Activated CD8-positive, alpha-beta memory T cell treated with anti-CD3 and anti-CD28 coated beads, Interleukin-2, amount 50 U/mL, for 1 hour (primary cell): ENCODE measurements around the gene RAD17.
"Not testable (repeated sequence)": the region's sequence is repeated elsewhere in the genome, so short reads cannot be mapped to it uniquely, and the experiment has no call there.

ENCODE experiments used
- DNase-seq: peaks from one replicate; pipeline ENCODE4 v3.0.0-alpha.2; 2020; ENCODE audit errors: extremely low read depth

RAD17 gene

DNA sequence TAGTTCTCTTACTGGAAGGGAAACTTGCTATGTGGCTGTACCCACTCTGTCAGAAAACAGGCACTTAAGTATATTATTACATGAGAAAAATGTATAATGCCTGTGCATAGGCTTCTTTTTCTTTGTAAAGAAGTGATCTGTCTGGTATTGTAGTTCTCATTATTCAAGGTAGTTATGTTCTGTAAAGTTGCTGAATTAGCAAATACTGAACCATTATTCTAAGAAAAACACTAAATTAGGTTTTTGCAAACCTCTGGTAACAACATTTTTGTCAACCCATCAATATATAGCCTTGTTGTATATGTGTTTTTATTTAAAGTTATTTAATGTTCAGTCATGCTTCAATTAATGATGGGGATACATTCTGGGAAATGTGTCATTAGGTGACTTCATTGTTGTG lies 8.8 kb downstream of the RAD17 start:
- DNase-seq, result no peak

DNA sequence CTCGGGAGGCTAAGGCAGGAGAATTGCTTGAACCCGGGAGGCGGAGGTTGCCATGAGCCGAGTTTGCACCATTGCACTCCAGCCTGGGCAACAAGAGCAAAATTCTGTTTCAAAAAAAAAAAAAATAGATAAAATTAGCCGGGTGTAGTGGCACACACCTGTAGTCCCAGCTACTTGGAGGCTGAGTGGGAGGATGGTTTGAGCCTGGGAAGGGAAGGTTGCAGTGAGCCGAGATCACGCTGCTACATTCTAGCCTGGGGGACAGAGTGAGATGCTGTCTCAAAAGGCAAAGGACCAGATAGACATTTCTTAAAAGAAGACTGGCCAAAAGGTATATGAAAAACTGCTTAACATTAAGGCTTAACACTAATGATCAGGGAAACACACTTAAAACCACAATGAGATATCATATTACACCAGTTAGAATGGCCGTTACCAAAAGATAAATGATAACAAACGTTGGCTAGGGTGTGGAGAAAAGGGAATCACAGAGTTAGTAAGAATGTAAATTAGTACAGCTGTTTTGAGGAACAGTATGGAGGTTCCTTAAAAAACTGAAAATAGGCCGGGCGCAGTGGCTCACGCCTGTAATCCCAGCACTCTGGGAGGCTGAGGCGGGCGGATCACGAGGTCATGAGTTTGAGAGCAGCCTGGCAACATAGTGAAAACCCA lies 35.2 kb downstream of the RAD17 start:
- no peak for DNase-seq

DNA sequence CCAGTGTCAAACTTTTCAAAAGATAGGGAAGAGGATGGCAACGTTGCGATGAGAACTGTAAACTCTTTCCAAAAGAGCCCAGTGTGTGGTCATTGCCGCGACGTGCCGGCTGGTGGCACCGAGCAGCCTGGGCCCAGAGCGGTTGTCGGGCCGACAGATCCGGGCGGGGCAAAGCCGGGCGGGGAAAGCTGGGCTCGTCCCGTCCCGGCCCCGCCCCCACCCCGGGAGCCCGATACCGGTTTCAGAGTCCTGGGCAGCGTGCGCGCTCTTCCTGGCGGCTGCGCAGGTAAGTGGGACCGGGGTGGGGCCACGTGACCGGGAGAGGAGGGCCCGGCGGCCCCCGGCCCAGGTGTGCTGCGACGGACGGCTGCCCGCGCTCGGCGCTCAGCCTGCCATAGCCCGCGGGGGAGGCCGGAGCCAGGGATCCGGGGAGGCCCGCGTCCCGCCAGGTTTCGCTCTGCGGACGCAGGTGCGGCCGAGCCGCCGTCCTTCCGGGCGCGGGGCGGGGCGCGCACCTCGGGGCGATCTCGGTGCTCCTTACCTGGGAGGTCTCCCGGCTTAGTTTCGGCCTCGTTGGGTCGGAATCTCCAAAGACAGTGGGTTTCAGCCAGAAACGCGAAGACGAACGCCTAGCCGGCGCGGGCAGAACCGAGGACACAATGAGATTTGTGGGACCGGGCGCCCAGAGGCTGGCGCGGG lies 45.4 kb downstream of the RAD17 start, which contains the start of gene MARVELD2:
Gene MARVELD2 (plus strand): TSS at position 232 of the 699 bp plus-strand sequence. CDS start 4,270 bp downstream, outside the sequence.
- DNase-seq, result no peak

DNA sequence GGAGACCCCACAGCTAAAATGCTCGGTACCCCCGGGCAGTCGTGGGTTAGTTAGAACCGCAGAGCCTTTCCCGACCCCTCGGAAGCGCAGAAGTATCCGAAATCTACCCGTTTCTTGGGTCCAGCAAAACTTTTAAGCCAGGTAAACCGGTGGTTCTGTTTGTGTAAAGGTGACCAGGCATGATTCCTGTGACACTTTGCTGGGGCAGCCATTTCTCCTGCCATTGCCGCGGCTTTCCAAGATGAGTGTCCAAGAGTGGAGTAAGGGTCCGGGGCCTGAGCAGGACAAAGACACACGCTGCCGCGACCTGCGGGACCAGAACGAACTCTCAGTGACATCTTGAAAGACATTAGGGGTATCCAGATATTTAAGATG lies 46.0 kb downstream of the RAD17 start:
- no peak for DNase-seq

DNA sequence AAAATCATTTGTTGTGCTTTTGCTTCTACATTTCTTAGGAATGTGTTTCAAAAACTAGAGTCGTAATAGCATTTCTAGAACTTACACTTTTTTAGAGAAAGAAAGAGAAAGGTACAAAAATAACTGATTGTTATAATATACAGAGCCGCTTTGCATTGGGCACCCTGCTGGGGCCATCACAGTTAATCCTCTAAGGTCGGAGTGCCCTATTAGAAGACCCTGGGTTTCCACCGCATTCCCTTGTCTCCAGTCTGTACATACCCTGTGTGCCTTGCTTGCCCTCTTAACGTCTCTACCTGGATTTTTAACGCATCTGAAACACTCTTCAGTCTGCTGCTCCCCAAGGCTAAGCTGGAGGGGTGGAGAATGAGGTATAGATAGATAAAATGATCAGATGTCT lies 46.6 kb downstream of the RAD17 start:
- no peak for DNase-seq

DNA sequence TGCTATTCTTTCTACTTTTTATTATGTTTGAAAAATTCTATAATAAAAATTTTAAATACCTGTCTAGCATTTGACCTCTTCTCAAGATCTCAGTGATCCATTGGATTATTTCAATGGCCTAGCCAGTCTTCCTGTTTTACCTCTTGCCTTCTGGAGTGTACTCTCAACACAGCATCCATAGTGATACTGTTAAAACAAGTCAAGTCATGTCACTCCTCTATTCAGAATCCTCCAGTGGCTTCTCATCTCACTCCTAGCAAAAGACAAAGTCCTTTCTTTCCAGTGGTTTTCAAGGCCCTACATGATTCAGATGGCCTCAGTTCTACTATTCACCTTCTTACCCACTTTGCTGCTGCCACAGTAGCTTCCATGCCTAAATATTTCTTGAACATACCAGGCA lies 47.1 kb downstream of the RAD17 start:
- DNase-seq, result no peak

DNA sequence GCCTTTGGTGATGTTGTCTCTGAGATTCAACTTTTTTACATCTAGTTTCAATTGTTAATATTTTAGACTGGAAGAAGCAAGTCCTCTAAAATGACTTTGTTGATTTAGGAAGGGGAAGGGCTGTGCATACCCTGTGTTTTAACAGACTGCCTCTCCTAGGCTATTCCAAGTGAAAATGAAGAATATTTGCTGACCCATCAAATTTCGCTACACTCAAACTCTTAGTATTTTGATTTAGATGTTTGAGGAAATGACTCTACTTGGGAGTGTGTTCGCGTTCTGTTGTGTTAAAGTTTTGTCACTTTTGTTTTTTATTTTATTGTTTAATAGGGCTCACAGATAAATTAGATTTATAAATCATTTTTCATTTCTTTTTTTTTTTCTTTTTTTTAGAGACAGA lies 48.9 kb downstream of the RAD17 start:
- no peak for DNase-seq

DNA sequence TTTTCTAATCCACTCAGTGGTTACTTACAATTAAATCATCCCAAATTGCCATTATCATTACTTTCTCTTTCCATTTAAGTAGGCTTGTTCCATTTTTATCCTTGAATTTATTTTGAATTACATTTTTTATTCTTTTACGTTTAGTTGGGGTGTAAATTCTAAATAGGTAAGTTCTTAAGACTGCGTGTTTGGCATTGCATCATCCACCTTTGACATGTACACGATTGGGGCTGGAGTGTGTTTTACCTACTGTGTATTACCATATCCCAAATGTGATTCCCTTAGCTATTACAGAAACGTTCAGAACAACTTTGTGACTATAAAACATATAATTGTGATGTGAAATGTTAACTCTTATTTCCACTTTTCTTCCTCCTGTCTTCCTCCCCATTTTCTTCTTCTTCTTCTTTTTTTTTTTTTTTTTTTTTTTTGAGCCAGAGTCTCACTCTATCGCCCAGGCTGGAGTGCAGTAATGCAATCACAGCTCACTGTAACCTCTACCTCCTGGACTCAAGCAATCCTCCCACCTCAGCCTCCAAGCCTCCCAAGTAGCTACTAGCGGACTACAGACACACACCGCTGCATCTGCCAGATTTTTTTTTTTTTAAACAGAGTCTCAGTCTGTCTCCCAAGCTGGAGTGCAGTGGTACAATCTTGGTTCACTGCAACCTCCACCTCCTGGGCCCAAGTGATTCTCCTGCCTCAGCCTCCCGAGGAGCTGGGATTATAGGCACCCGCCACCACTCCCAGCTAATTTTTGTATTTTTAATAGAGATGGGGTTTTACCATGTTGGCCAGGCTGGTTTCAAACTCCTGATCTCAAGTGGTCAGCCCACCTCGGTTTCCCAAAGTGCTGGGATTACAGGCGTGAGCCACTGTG lies 62.0 kb downstream of the RAD17 start:
- DNase-seq, result no peak

DNA sequence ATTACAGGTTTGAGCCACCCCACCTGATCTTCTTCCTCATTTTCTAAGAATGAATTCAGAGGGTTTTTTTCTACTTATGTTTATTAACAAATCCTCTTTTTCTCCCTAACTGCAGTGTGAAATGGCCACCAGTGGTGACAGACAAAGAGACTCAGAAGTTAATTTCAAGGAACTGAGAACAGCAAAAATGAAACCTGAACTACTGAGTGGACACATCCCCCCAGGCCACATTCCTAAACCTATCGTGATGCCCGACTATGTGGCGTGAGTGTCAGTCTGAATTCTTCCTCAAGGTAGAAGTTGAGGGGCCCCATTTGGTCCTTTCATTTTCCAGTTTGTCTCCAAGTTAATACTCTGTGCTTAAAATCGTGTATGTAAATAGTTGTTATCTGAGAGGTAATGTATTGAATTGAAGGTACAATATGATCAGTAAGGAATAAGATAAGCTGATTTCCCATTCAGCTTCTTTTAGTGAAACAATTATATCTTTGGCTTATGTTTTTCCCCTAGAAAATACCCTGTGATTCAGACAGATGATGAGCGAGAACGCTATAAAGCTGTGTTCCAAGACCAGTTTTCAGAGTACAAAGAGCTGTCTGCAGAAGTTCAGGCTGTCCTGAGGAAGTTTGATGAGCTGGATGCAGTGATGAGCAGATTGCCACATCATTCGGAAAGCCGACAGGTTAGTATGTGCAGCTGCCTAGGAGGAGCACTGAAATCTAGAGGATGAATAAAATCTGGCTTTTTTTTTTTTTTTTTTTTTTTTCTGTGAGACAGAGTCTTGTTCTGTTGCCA lies 63.0 kb downstream of the RAD17 start:
- no peak for DNase-seq

DNA sequence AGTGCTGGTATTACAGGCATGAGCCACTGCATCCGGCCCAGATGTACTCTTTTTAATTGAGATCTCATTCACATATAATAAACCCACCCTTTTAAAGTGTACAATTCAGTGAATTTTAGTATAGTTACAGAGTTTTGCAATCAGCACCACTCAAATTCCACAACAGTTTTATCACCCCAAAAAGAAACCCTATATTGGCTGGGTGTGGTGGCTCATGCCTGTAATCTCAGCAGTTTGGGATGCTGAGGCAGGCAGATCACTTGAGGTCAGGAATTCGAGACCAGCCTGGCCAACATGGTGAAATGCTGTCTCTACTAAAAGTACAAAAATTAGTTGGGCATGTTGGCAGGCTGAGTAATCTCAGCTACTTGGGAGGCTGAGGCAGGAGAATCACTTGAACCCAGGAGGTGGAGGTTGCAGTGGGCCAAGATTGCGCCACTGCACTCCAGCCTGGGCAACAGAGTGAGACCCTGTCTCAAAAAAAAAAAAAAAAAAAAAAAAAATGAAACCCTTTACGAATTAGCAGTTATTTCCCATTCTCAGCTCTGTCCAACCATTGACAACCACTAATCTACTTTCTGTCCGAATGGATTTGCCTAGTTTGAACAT lies 65.8 kb downstream of the RAD17 start:
- not testable (repeated sequence) for DNase-seq

DNA sequence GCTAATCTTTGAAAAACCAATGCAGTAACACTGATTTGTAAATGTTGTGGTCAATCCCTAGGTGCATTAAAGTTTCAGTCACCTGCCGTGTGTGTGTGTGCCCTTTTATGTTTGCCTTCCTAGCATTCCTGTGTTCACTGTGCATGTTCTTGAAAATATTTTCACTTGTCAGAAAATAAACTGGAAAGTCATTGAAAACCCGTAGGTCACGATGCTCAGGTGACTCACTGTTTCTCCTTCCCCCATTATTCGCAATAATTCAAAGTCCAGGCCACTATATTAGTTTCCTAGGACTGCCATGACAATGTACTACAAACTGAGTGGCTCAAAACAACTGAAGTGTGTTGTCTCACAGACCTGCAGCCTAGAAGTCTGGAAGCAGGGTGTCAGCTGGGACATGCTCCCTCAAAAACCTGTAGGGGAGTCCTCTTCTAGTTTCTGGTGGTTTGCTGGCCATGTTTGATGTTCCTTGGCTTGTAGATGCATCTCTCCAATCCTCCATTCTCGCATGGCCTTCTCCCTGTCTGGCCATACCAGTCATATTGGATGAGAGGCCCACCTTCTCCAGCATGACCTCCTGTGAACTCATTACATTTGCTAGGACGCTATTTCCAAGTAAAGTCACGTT lies 74.6 kb downstream of the RAD17 start:
- no peak for DNase-seq

DNA sequence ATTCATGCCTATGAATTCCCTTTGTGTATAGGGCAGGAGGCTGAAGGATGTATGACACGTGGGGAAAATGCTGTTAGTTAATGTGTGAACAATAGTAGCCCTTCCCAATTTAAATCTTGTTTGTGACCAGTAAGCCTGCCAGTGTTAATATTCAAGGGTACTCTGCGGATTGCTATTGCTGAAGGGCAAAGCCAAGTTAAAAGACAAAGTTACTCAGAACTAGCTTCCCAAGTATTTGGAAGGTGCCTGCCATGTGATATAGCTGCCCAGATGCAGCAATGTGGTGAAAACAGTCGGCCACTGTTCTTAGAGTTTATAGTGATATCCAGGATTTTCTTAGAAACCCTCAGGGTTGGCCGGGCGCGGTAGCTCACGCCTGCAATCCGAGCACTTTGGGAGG lies 79.9 kb downstream of the RAD17 start:
- DNase-seq, result no peak

DNA sequence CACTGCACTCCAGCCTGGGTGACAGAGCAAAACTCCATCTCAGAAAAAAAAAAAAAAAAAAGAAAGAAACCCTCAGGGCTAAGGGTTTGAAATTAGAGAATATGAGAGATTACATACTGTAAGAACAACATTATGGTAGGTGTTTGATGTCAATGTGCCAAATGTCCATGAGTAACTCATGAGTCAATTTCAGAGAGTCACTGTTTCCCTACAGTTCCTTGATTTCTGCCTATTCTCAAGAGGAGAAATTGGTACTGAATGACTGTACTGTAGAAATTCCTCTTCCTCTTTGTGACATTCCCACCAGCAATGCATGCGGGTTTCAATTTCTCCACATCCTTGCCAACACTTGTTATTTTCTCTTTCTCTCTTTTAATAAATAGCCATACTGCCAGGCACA lies 80.5 kb downstream of the RAD17 start:
- DNase-seq, result no peak

DNA sequence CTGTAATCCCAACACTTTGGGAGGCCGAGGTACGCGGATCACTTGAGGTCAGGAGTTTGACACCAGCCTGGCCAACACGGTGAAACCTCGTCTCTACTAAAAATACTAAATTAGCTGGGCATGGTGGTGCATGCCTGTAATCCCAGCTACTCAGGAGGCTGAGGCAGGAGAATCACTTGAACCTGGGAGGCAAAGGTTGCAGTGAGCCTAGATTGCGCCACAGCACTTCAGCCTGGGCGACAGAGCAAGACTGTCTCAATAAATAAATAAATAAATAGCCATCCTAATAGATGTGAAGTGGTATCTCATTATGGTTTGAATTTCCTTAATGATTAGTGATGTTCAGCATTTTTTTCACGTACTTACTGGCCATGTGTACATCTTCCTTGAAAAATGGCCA lies 80.9 kb downstream of the RAD17 start:
- DNase-seq, result not testable (repeated sequence)

DNA sequence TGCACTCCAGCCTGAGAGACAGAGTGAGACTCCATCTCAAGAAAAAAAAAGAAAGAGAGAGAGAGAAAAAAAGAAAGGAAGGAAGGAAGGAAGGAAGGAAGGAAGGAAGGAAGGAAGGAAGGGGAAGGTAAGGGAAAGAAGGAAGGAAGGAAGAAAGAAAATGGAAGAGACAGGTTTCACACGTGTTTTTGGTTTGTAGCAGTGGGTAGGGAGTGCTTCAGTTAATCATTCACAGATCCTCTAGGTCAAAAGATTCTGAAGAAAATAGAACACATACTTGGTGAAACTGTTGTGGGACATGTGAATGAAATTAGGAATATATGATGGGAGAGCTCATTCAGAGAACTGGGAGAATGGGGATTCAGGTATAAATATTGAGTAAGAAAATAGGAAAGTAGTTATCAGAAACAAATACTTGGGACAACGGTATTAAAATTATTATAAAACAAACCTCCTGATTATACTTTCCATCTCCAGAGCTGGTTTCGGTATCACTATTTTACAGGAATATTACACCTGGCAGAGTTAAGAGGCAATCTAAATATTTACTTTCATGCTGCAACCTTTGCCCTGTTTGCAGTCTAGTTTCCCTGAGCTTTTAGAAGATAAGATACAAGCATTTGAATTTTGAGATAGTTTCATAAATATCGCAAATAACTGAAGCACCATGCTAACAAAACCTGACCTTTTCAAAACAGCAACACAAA lies 82.5 kb downstream of the RAD17 start:
- no peak for DNase-seq

DNA sequence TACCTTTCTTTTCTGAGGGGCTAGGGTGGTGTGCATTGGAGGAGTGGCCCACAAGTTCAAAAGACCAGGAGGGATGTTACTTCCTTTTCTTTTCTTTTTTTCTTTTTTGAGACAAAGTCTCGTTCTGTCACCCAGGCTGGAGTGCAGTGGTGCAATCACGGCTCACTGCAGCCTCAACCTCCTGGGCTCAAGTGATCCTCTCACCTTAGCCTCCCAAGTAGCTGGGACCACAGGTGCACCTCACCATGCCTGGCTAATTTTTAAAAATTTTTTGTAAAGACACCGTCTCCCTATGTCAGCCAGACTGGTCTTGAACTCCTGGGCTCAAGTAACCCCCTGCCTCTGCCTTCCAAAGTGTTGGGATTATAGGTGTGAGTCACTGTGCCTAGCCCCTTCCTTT lies 83.9 kb downstream of the RAD17 start:
- not testable (repeated sequence) for DNase-seq

DNA sequence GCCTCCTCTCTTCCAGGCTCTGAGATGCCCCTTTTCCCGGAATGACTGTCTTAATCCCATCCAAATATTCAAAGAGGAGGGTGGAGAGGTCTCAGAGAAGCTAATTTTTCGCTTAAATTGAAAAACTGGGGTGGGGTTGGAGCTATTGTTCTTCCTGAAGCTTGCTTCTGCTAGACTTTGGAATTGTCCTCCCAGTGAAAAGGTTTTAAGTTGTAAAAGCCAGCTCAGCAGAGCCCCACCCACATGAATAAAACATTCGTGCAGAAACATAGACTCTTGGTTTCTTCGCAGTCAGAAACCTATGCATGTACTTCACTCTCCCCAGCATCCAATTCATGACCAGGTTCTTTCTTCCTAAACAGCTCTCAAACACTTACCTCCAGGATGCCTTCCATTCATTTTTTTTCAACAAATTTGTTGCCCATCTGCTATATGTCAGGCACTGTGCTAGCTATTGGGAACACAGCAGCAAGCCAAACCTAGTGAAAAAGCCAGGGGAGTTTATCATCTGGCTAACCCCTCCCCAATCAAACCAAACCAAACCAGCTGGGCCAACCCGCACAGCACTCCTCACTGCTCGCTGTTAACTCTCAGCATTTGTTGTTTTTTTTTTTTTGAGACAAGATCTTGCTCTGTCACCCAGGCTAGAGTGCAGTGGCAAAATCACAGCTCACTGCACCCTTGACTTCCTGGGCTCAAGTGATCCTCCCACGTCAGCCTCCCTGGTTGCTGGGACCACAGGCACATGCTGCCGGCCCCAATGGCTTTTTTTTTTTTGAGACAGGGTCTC lies 85.0 kb downstream of the RAD17 start:
- DNase-seq, result no peak

DNA sequence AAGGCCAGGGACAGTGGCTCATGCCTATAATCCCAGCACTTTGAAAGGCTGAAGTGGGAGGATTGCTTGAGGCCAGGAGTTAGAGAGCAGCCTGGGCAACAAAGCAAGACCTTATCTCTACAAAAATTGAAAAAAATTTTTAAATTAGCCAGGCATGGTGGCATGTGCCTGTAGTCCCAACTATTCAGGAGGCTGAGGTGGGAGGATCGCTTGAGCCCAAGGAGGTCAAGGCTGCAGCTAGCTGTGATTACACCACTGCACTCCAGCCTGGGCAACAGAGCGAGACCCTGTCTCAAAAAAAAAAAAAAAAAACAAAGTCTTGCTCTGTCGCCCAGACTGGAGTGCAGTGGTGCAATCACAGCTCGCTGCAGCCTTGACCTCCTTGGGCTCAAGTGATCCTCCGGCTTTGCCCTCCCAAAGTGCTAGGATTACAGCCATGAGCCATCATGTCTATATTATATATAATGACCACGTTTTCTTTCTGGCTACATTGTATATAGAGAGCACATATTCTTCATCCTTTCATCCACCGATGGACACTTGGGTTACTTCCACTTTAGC lies 85.9 kb downstream of the RAD17 start:
- not testable (repeated sequence) for DNase-seq

DNA sequence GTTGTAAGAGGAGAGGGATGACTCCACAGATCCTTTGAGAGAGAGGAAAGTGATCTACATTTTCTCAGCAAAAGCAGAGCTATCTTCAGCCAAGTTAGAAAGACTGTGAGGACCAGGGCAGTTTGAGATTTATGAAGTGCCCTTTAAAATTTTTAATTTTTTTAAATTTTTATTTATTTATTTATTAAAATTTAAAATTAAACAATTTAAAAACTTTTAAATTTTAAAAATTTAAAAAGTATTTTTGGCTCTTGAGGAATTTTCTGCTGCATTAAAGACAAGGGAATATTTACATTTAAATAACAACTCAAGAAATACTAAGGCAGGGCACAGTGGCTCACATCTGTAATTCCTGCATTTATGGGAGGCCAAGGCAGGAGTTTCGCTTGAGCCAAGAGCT lies 92.6 kb downstream of the RAD17 start:
- DNase-seq, result no peak
